Activated naive CD4-positive, alpha-beta T cell treated with anti-CD3 and anti-CD28 coated beads, Interleukin-2, amount 50 U/mL, for 72 hours (primary cell): ENCODE results near the gene GALNT13. TPM values are rescaled to one million over a fixed set of nuclear protein-coding genes. Genes with fewer than 3 reads are reported as not detected.
"Not testable (repeated sequence)": the region's sequence is repeated elsewhere in the genome, so short reads cannot be mapped to it uniquely, and the experiment has no call there.

Experiments
- ATAC-seq, 2 donors: fragments of 150-1000 bp; cut with Tn5 transposase; 2 replicates each; pipeline ENCODE4 v1.10.0; 2021; ENCODE audit warnings: mild to moderate bottlenecking in 2 of 2, moderate library complexity in 2 of 2
- DNase-seq, 2 donors: peaks; one replicate each; pipeline ENCODE4 v3.0.0; 2021 to 2022; ENCODE audit warnings: low spot score in 2 of 2
- H3K27ac Mint-ChIP-seq, 2 donors: one replicate each; pipeline ENCODE4 v1.8.0; 2022; ENCODE audit warnings: mild to moderate bottlenecking in 2 of 2, mixed read lengths in 2 of 2
- H3K36me3 Mint-ChIP-seq, 2 donors: one replicate each; pipeline ENCODE4 v1.8.0; 2022; ENCODE audit warnings: mixed read lengths in 2 of 2
- H3K9me3 Mint-ChIP-seq, 2 donors: one replicate each; pipeline ENCODE4 v1.8.0; 2022; ENCODE audit warnings: mixed read lengths in 2 of 2
- total RNA-seq, 2 donors: library from RNA; stranded (reverse); gene quantifications; one replicate each; pipeline ENCODE4 v1.2.3, GENCODE V29; 2022

GALNT13 gene
- total RNA-seq, 2 donors from 2014 or later = 0.14 TPM; not detected in 1

DNA sequence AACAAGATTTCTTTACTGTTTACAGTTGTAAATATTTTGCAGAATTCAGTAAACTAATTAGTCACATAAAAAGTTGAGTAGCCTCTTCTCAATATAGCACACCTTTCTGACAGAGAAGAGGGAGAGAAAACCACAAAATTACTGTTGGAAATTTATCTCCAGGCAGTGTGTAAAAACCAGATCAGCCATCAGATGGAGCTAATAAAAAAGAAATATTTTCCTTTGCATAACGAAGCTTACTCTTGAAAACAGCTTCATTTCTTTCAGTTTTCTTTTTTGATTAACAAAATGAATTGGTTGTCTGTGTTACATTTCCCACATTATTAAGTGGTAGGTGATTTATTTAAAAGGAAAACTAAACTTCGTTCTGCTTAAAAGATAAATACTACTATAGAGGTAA, 567.4 kb downstream of the GALNT13 start:
- no peaks in the 10 kb centered on the region for H3K36me3 Mint-ChIP-seq
- no peak overlapping the region for H3K27ac Mint-ChIP-seq
- DNase-seq = no peak
- no peaks in the 10 kb centered on the region for H3K9me3 Mint-ChIP-seq
- no peak for ATAC-seq

GRCh38 chr2:154443919-154444318, 572.2 kb downstream of the GALNT13 start:
- ATAC-seq = no peak
- no peaks in the 10 kb centered on the region for H3K9me3 Mint-ChIP-seq
- no peaks in the 10 kb centered on the region for H3K36me3 Mint-ChIP-seq
- DNase-seq = no peak
- H3K27ac Mint-ChIP-seq = no peak overlapping the region

DNA sequence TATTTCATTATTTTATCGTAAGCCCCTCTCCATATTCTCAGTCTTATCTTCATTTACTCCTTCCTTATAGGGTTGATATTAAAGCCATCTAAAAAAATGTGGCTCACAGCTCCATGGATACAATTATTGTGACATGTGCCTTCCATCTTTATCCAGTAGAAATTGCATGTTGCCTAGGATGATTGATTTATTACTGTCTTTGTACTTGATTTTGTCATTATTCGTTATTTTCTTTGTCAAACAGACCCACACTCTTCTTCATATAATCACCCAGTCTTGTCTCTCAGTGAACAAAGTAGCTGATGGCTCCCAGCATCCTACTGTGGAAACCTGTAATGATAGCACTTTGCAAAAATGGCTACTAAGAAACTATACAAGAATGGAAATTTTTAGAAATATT, 574.6 kb downstream of the GALNT13 start:
- no peak overlapping the region for H3K27ac Mint-ChIP-seq
- no peak for DNase-seq
- no peaks in the 10 kb centered on the region for H3K36me3 Mint-ChIP-seq
- no peaks in the 10 kb centered on the region for H3K9me3 Mint-ChIP-seq
- ATAC-seq = no peak

DNA sequence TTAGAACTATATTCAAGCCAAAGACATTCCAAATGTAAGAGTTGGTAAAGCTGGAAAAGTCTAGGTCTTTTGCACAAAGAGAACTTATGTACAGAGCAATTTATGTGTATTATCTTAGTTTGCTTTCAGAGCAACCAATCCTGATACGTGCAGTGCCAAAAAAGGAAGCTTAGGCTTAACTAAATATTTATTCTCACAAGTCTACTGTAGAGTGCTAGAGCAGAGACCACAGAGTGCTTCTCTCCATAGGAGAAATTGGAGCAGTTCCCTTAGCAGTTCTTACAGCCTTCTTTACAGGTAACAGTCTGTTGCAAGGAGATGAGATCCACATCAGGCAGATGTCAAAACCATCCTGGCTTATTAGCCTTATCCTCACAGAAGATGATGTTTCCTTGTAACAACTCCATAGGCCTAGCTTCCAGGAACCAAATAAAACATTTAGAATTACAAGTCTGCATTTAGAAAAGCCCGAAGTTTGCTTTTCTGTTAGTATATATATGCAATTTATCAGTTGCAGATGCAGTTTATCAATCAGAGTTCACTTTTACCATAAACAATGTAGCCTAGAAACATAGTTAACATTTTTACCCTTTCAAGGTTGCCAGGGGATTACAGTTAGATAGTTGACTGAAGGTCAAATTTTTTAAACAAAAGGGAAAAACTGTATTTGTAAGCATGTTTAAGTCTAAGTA, 576.2 kb downstream of the GALNT13 start:
- no peaks in the 10 kb centered on the region for H3K9me3 Mint-ChIP-seq

DNA sequence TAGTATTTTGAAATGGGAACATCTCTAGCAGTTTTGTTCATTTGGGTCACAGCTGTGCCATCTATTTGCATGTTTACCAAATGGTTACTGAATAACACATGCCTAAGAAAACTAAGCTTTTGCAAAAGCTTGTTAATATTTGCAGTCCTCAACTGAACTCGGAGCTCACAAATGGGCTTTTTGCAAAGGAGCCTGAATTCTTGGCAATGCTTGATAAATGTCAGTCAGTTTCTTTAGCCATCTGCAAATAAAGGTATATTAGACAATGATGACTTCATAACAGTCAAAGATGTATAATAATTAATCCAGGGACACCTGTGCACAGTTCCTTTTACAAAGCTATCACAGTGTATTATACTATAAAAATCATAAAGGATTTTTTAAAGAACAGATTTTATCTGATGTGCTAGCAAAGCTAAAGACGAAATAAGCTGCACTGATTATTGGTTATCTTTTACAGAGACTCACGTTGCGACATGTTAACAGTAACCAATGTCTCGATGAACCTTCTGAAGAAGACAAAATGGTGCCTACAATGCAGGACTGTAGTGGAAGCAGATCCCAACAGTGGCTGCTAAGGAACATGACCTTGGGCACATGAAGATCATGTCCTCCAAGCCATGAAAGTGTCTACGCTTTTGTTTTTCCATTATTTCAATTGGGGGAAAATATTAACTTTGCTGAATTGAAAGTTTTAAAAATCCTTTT, 578.4 kb downstream of the GALNT13 start:
- Mint-ChIP-seq H3K27ac (no peak overlapping the region), H3K9me3 (no peaks in the 10 kb centered on the region), H3K36me3 (no peaks in the 10 kb centered on the region)
- ATAC-seq = no peak
- no peak for DNase-seq

More for the DNA sequence above, 576.2 kb downstream of the GALNT13 start:
- DNase-seq (no peak), ATAC-seq (no peak)
- Mint-ChIP-seq H3K36me3 (no peaks in the 10 kb centered on the region), H3K27ac (no peak overlapping the region)

DNA sequence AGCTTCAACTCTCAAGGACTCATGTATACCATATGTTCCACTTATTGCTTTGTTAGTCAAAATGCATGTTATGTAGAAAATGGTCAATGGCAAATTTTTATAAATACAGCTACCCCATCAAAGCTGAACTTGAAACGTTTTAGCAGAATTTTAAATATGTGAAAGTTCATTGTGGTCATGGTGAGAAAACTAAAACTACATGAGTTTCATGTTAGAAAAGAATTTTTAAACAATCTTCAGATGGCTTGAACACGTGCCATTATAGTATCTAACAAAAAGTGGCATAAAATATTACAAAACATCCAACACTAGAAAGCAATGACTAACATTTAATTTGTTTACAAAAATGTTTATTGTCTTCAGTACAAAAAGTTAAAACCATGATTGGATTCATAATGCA, 580.7 kb downstream of the GALNT13 start:
- no peaks in the 10 kb centered on the region for H3K36me3 Mint-ChIP-seq
- H3K9me3 Mint-ChIP-seq = no peaks in the 10 kb centered on the region
- DNase-seq = no peak
- no peak for ATAC-seq
- no peak overlapping the region for H3K27ac Mint-ChIP-seq

- Mint-ChIP-seq H3K27ac (no peak overlapping the region), H3K36me3 (no peaks in the 10 kb centered on the region), H3K9me3 (peaks cover 1 to 2% of the 10 kb centered on the region in 2 donors)
- ATAC-seq (peak in 1 of 2 donors; percentile 24), DNase-seq (no peak)
Measured at GRCh38 chr2:154452906-154453493, 581.3 kb downstream of the GALNT13 start.

DNA sequence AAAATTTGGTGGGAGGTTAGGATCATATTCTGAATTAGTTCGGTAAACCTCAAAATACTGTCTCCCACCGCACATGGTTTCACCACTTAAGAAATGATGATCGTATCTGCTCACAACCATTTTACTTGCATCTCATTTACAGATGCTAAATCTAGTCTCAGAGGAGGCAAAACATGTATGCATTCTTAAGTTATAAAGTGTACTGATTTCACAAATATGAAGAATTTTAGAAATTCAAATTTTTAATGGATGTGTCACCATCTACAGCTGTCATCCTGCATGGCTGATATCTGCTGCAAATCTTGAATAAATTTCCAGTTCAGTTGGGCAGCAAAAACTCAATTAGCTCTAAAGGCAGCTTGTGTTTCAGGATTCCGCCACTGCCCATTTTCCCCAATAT, 583.4 kb downstream of the GALNT13 start:
- no peak overlapping the region for H3K27ac Mint-ChIP-seq
- DNase-seq (no peak), ATAC-seq (no peak)
- peaks cover 3 to 11% of the 10 kb centered on the region in 2 donors for H3K9me3 Mint-ChIP-seq
- H3K36me3 Mint-ChIP-seq = no peaks in the 10 kb centered on the region

DNA sequence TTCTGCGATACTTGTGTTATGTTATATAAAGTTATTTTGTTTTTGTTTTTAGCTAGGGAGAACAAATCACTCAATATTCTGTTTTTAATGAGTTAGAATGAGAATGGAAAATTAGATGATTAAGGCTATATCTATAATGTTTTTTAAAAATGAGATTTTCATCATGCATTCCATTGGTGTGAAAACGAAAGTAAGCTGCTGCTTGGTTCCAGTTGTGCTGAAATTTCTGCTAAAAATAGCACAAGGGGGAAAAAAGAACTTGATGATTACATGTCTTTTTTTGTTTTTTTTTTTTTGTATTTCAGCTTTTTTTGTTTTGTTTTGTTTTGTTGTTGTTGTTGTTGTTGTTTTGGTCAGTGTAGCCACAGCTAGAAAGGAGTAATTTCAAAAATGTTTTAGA, 584.1 kb downstream of the GALNT13 start:
- Mint-ChIP-seq H3K9me3 (peaks cover 3 to 11% of the 10 kb centered on the region in 2 donors), H3K27ac (no peak overlapping the region), H3K36me3 (no peaks in the 10 kb centered on the region)
- ATAC-seq (no peak), DNase-seq (no peak)

DNA sequence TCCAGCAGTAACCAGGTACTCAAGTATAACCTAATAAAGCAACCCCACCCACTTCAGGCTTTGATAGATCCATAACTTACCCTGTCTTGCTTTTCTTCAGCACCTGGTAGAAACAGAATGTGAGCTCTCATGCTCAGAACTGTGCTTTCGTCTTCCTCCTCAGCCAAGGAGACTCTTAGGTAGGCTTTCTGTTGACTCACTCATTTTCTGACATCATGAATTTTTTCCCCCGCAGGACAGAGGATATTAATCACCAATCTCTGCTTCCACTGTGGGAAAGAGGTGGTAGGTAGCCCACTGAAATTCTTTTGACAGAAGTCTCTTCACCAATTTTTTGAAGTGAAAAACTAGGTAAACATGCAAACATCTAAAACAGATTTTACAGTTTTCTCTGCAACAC, 585.6 kb downstream of the GALNT13 start:
- peak in 1 of 2 donors; percentile 26 for ATAC-seq
- H3K36me3 Mint-ChIP-seq = no peaks in the 10 kb centered on the region
- no peak overlapping the region for H3K27ac Mint-ChIP-seq
- no peak for DNase-seq
- peaks cover 3 to 11% of the 10 kb centered on the region in 2 donors for H3K9me3 Mint-ChIP-seq

DNA sequence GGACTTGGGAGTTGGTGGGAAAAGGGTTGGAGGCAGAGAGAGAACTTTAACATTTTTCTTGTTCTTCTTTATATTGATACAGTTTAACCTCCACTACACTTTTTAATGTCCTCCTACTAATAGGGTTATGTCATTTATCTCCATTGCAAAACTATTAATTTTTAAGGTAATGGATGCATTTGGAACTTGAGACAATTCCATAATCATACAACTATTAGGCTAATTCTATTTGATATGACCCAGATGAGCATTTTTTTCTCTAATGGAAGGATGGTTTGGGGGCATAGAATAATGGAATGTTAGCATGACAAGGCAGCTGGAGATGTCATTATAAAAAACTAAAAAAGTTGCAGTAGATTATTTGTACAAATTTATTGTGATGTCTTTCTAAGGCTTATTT, 587.6 kb downstream of the GALNT13 start:
- Mint-ChIP-seq H3K9me3 (peaks cover 3 to 11% of the 10 kb centered on the region in 2 donors), H3K27ac (no peak overlapping the region), H3K36me3 (no peaks in the 10 kb centered on the region)
- no peak for ATAC-seq
- no peak for DNase-seq

- DNase-seq = no peak
- no peak for ATAC-seq
- no peak overlapping the region for H3K27ac Mint-ChIP-seq
- H3K36me3 Mint-ChIP-seq = no peaks in the 10 kb centered on the region
- H3K9me3 Mint-ChIP-seq = peaks cover 10 to 11% of the 10 kb centered on the region in 2 donors
Measured at GRCh38 chr2:154462634-154463033, 590.9 kb downstream of the GALNT13 start.

- ATAC-seq (no peak), DNase-seq (no peak)
- Mint-ChIP-seq H3K36me3 (no peaks in the 10 kb centered on the region), H3K9me3 (peaks cover 0 to 11% of the 10 kb centered on the region in 2 donors), H3K27ac (no peak overlapping the region)
Measured at GRCh38 chr2:154466226-154466625, 594.5 kb downstream of the GALNT13 start.

GRCh38 chr2:154470376-154470775, 598.7 kb downstream of the GALNT13 start:
- no peaks in the 10 kb centered on the region for H3K36me3 Mint-ChIP-seq
- H3K9me3 Mint-ChIP-seq = peaks cover 0 to 6% of the 10 kb centered on the region in 2 donors
- no peak overlapping the region for H3K27ac Mint-ChIP-seq
- DNase-seq = no peak
- ATAC-seq = no peak

DNA sequence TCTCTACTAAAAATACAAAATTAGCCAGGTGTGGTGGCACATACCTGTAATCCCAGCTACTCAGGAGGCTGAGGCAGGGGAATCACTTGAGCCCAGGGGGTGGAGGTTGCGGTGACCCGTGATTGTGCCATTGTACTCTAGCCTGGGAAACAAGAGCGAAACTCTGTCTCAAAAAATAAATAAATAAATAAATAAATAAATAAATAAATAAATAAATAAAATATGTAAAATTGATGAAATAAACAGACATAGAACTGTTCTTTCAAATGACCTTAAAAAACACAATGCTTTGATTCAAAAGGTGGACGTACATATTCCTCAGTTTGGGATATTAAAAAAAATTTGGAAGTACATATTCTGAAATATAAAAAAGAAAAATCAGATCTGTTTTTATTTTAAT, 599.8 kb downstream of the GALNT13 start:
- not testable (repeated sequence) for ATAC-seq, H3K27ac Mint-ChIP-seq, DNase-seq, H3K9me3 Mint-ChIP-seq, H3K36me3 Mint-ChIP-seq

DNA sequence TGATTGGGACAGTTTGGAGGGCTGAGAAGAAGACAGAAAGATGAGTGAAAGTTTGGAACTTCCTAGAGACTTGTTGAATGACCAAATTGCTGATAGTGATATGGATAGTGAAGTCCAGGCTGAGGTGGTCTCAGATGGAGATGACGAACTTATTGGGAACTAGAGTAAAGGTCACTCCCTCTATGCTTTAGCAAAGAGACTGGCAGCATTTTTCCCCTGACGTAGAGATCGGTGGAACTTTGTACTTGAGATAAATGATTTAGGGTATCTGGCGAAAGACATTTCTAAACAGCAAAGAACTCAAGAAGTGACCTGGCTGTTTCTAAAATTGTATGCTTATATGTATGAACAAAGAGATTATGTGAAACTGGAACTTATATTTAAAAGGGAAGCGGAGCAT, 605.6 kb downstream of the GALNT13 start:
- H3K36me3 Mint-ChIP-seq = no peaks in the 10 kb centered on the region
- H3K9me3 Mint-ChIP-seq = peaks cover 0 to 8% of the 10 kb centered on the region in 2 donors
- ATAC-seq (no peak), DNase-seq (no peak)
- H3K27ac Mint-ChIP-seq = no peak overlapping the region

- peaks cover 3 to 8% of the 10 kb centered on the region in 2 donors for H3K9me3 Mint-ChIP-seq
- no peaks in the 10 kb centered on the region for H3K36me3 Mint-ChIP-seq
- no peak for ATAC-seq
- H3K27ac Mint-ChIP-seq = no peak overlapping the region
- DNase-seq = no peak
Measured at GRCh38 chr2:154480521-154480920, 608.8 kb downstream of the GALNT13 start.
